ENCODE data around the gene SPATA3. TPM values are rescaled to one million over a fixed set of nuclear protein-coding genes. Genes with fewer than 3 reads are reported as not detected.

SPATA3 gene
- total RNA-seq, 1 donor from 2014 or later, result not detected

- ATAC-seq, result no peak
- Histone ChIP-seq H3K27ac (no peak overlapping the region), H3K4me3 (no peak overlapping the region), H3K9me3 (no peaks in the 10 kb centered on the region), H3K36me3 (no peaks in the 10 kb centered on the region), H3K4me1 (no peaks in the 10 kb centered on the region), H3K27me3 (no peaks in the 10 kb centered on the region)
- TF ChIP-seq CTCF (IDR thresholded peaks at IDR 0.05), result no peak
- DNase-seq, result no peak
- intact Hi-C loops (cut with DNase I), result no loop called here
Measured at GRCh38 chr2:231028889-231029288, 33.0 kb downstream of the SPATA3 start.

- TF ChIP-seq CTCF (IDR thresholded peaks at IDR 0.05), result no peak
- Histone ChIP-seq H3K9me3 (no peaks in the 10 kb centered on the region), H3K4me3 (no peak overlapping the region), H3K36me3 (no peaks in the 10 kb centered on the region), H3K4me1 (no peaks in the 10 kb centered on the region), H3K27ac (no peak overlapping the region), H3K27me3 (no peaks in the 10 kb centered on the region)
- intact Hi-C loops (cut with DNase I), result no loop called here
- DNase-seq, result no peak
- no peak for ATAC-seq
Measured at GRCh38 chr2:231029563-231029962, 33.6 kb downstream of the SPATA3 start.

- no peak overlapping the region for H3K4me3 ChIP-seq
- DNase-seq (no peak), ATAC-seq (no peak)
- intact Hi-C loops (cut with DNase I), result no loop called here
- H3K27me3 ChIP-seq, result peaks cover 9% of the 10 kb centered on the region
- no peaks in the 10 kb centered on the region for H3K9me3 ChIP-seq
- TF ChIP-seq CTCF (IDR thresholded peaks at IDR 0.05), result no peak
- H3K36me3 ChIP-seq, result no peaks in the 10 kb centered on the region
- no peaks in the 10 kb centered on the region for H3K4me1 ChIP-seq
- no peak overlapping the region for H3K27ac ChIP-seq
Measured at GRCh38 chr2:231030725-231031124, 34.8 kb downstream of the SPATA3 start.

GRCh38 chr2:231032575-231033140, 36.7 kb downstream of the SPATA3 start:
- intact Hi-C loops (cut with DNase I), result no loop called here
- H3K27me3 ChIP-seq, result peaks cover 25% of the 10 kb centered on the region
- no peaks in the 10 kb centered on the region for H3K9me3 ChIP-seq
- H3K4me1 ChIP-seq, result no peaks in the 10 kb centered on the region
- DNase-seq, result no peak
- ATAC-seq, result no peak
- H3K27ac ChIP-seq, result no peak overlapping the region
- TF ChIP-seq CTCF (IDR thresholded peaks at IDR 0.05), result no peak
- no peaks in the 10 kb centered on the region for H3K36me3 ChIP-seq
- H3K4me3 ChIP-seq, result no peak overlapping the region

- Histone ChIP-seq H3K4me1 (no peaks in the 10 kb centered on the region), H3K27ac (no peak overlapping the region), H3K36me3 (no peaks in the 10 kb centered on the region), H3K4me3 (no peak overlapping the region), H3K9me3 (no peaks in the 10 kb centered on the region), H3K27me3 (peaks cover 30% of the 10 kb centered on the region)
- TF ChIP-seq CTCF (IDR thresholded peaks at IDR 0.05), result no peak
- intact Hi-C loops (cut with DNase I), result no loop called here
- DNase-seq, result no peak
- no peak for ATAC-seq
Measured at GRCh38 chr2:231033147-231034132, 37.5 kb downstream of the SPATA3 start.
